Stimulated activated memory B cell treated with anti-CD40 and anti-IgM and Interleukin-4, amounts not matched to agents 10 μg/mL and 1 μg/mL and 100 μg/mL, for 72 hours (primary cell): ENCODE data around the gene CHPT1.

ENCODE experiments used
- ATAC-seq: fragments of 150-1000 bp; cut with Tn5 transposase; 2 replicates; pipeline ENCODE4 v1.10.0; 2021
- H3K27ac Mint-ChIP-seq: one replicate; pipeline ENCODE4 v1.8.0; 2022; ENCODE audit warnings: mild to moderate bottlenecking, mixed read lengths
- H3K27me3 Mint-ChIP-seq: one replicate; pipeline ENCODE4 v1.8.0; 2022; ENCODE audit warnings: mixed read lengths
- H3K36me3 Mint-ChIP-seq: one replicate; pipeline ENCODE4 v1.8.0; 2022; ENCODE audit warnings: mixed read lengths
- H3K4me1 Mint-ChIP-seq: one replicate; pipeline ENCODE4 v1.8.0; 2022; ENCODE audit warnings: mixed read lengths
- H3K4me3 Mint-ChIP-seq: one replicate; pipeline ENCODE4 v1.8.0; 2022; ENCODE audit warnings: mild to moderate bottlenecking, moderate library complexity, mixed read lengths
- H3K9me3 Mint-ChIP-seq: one replicate; pipeline ENCODE4 v1.8.0; 2022; ENCODE audit warnings: mixed read lengths

The CHPT1 gene

GRCh38 chr12:101759396-101760047, 62.1 kb downstream of the CHPT1 start:
- no peaks in the 10 kb centered on the region for H3K27me3 Mint-ChIP-seq
- ATAC-seq: no peak
- H3K9me3 Mint-ChIP-seq: no peaks in the 10 kb centered on the region
- no peak overlapping the region for H3K4me3 Mint-ChIP-seq
- peaks cover 19% of the 10 kb centered on the region for H3K4me1 Mint-ChIP-seq
- no peak overlapping the region for H3K27ac Mint-ChIP-seq
- H3K36me3 Mint-ChIP-seq: peaks cover 29% of the 10 kb centered on the region

- Mint-ChIP-seq H3K36me3 (peaks cover 26% of the 10 kb centered on the region), H3K4me3 (no peak overlapping the region), H3K27me3 (no peaks in the 10 kb centered on the region), H3K4me1 (peaks cover 14% of the 10 kb centered on the region), H3K27ac (no peak overlapping the region), H3K9me3 (no peaks in the 10 kb centered on the region)
- no peak for ATAC-seq
Measured at GRCh38 chr12:101761350-101761749, 63.9 kb downstream of the CHPT1 start.

GRCh38 chr12:101761781-101762180, 64.3 kb downstream of the CHPT1 start:
- Mint-ChIP-seq H3K9me3 (no peaks in the 10 kb centered on the region), H3K4me1 (peaks cover 14% of the 10 kb centered on the region), H3K4me3 (no peak overlapping the region), H3K27ac (no peak overlapping the region), H3K27me3 (no peaks in the 10 kb centered on the region), H3K36me3 (peaks cover 27% of the 10 kb centered on the region)
- ATAC-seq: no peak

GRCh38 chr12:101763246-101763931, 65.9 kb downstream of the CHPT1 start:
- ATAC-seq: peak; percentile 39
- peak overlapping the region; percentile 52 for H3K27ac Mint-ChIP-seq
- H3K36me3 Mint-ChIP-seq: peaks cover 22% of the 10 kb centered on the region

GRCh38 chr12:101764051-101764792, 66.8 kb downstream of the CHPT1 start:
- H3K27ac Mint-ChIP-seq: peak overlapping the region; percentile 46
- no peaks in the 10 kb centered on the region for H3K9me3 Mint-ChIP-seq

More at GRCh38 chr12:101763246-101763931, 65.9 kb downstream of the CHPT1 start:
- Mint-ChIP-seq H3K4me1 (peaks cover 14% of the 10 kb centered on the region), H3K9me3 (no peaks in the 10 kb centered on the region), H3K27me3 (no peaks in the 10 kb centered on the region), H3K4me3 (no peak overlapping the region)

GRCh38 chr12:101767537-101767936, 70.1 kb downstream of the CHPT1 start:
- Mint-ChIP-seq H3K27ac (no peak overlapping the region), H3K4me1 (peaks cover 8% of the 10 kb centered on the region), H3K36me3 (peaks cover 37% of the 10 kb centered on the region), H3K27me3 (no peaks in the 10 kb centered on the region), H3K9me3 (no peaks in the 10 kb centered on the region), H3K4me3 (no peak overlapping the region)
- no peak for ATAC-seq

More at GRCh38 chr12:101764051-101764792, 66.8 kb downstream of the CHPT1 start:
- Mint-ChIP-seq H3K27me3 (no peaks in the 10 kb centered on the region), H3K36me3 (peaks cover 24% of the 10 kb centered on the region), H3K4me3 (no peak overlapping the region), H3K4me1 (peaks cover 14% of the 10 kb centered on the region)
- ATAC-seq: no peak

GRCh38 chr12:101768781-101769180, 71.3 kb downstream of the CHPT1 start:
- ATAC-seq: no peak
- Mint-ChIP-seq H3K36me3 (peaks cover 43% of the 10 kb centered on the region), H3K4me1 (peaks cover 7% of the 10 kb centered on the region), H3K27me3 (no peaks in the 10 kb centered on the region), H3K4me3 (no peak overlapping the region), H3K27ac (no peak overlapping the region), H3K9me3 (no peaks in the 10 kb centered on the region)

GRCh38 chr12:101769865-101770264, 72.4 kb downstream of the CHPT1 start:
- no peaks in the 10 kb centered on the region for H3K9me3 Mint-ChIP-seq
- no peak overlapping the region for H3K4me3 Mint-ChIP-seq
- H3K36me3 Mint-ChIP-seq: peaks cover 43% of the 10 kb centered on the region
- H3K27me3 Mint-ChIP-seq: no peaks in the 10 kb centered on the region
- peaks cover 11% of the 10 kb centered on the region for H3K4me1 Mint-ChIP-seq
- no peak overlapping the region for H3K27ac Mint-ChIP-seq
- ATAC-seq: no peak

- no peak for ATAC-seq
- no peaks in the 10 kb centered on the region for H3K27me3 Mint-ChIP-seq
- peaks cover 36% of the 10 kb centered on the region for H3K36me3 Mint-ChIP-seq
- H3K4me3 Mint-ChIP-seq: no peak overlapping the region
- no peaks in the 10 kb centered on the region for H3K9me3 Mint-ChIP-seq
- peaks cover 11% of the 10 kb centered on the region for H3K4me1 Mint-ChIP-seq
- H3K27ac Mint-ChIP-seq: no peak overlapping the region
Measured at GRCh38 chr12:101772012-101772775, 74.8 kb downstream of the CHPT1 start.

GRCh38 chr12:101773650-101774162, 76.3 kb downstream of the CHPT1 start:
- H3K4me1 Mint-ChIP-seq: peaks cover 11% of the 10 kb centered on the region

GRCh38 chr12:101775816-101776215, 78.4 kb downstream of the CHPT1 start:
- no peak overlapping the region for H3K4me3 Mint-ChIP-seq
- H3K27me3 Mint-ChIP-seq: no peaks in the 10 kb centered on the region
- H3K27ac Mint-ChIP-seq: no peak overlapping the region
- H3K4me1 Mint-ChIP-seq: peaks cover 16% of the 10 kb centered on the region
- H3K36me3 Mint-ChIP-seq: peaks cover 36% of the 10 kb centered on the region
- ATAC-seq: no peak
- H3K9me3 Mint-ChIP-seq: no peaks in the 10 kb centered on the region

More at GRCh38 chr12:101773650-101774162, 76.3 kb downstream of the CHPT1 start:
- no peaks in the 10 kb centered on the region for H3K27me3 Mint-ChIP-seq
- H3K36me3 Mint-ChIP-seq: peaks cover 37% of the 10 kb centered on the region
- peak; percentile 76 for ATAC-seq
- no peak overlapping the region for H3K4me3 Mint-ChIP-seq
- no peak overlapping the region for H3K27ac Mint-ChIP-seq
- no peaks in the 10 kb centered on the region for H3K9me3 Mint-ChIP-seq

- Mint-ChIP-seq H3K4me3 (no peak overlapping the region), H3K9me3 (no peaks in the 10 kb centered on the region), H3K27me3 (no peaks in the 10 kb centered on the region), H3K36me3 (peaks cover 33% of the 10 kb centered on the region), H3K27ac (no peak overlapping the region), H3K4me1 (peaks cover 28% of the 10 kb centered on the region)
- no peak for ATAC-seq
Measured at GRCh38 chr12:101777485-101777884, 80.0 kb downstream of the CHPT1 start.

- no peak for ATAC-seq
- Mint-ChIP-seq H3K36me3 (peaks cover 37% of the 10 kb centered on the region), H3K27me3 (no peaks in the 10 kb centered on the region), H3K27ac (no peak overlapping the region), H3K4me3 (no peak overlapping the region), H3K4me1 (peaks cover 33% of the 10 kb centered on the region), H3K9me3 (no peaks in the 10 kb centered on the region)
Measured at GRCh38 chr12:101777978-101778377, 80.5 kb downstream of the CHPT1 start.
